Mesodermal cell (in vitro differentiated cells): ENCODE measurements around the gene CCDC116.
A peak's percentile ranks its signal among the peaks of the same experiment; 100 is the strongest.
"Not testable (repeated sequence)": the region's sequence is repeated elsewhere in the genome, so short reads cannot be mapped to it uniquely, and the experiment has no call there.

Experiments used
- H3K27ac ChIP-seq: 2 replicates; pipeline ENCODE4 v1.7.0; 2013; ENCODE audit warnings: mild to moderate bottlenecking, low read depth, low read length, moderate library complexity; ENCODE audit not compliant: severe bottlenecking
- H3K36me3 ChIP-seq: 2 replicates; pipeline ENCODE4 v1.7.1; 2013; ENCODE audit warnings: mild to moderate bottlenecking, low read length, moderate library complexity; ENCODE audit not compliant: control insufficient read depth, insufficient read depth
- H3K4me1 ChIP-seq: one replicate; pipeline ENCODE4 v1.7.1; 2013; ENCODE audit warnings: mild to moderate bottlenecking, low read length; ENCODE audit not compliant: insufficient read depth, control insufficient read depth, poor library complexity, severe bottlenecking
- H3K4me3 ChIP-seq: 2 replicates; pipeline ENCODE4 v1.7.0; 2013; ENCODE audit warnings: low read length, control low read depth, mild to moderate bottlenecking; ENCODE audit not compliant: insufficient read depth, poor library complexity, severe bottlenecking; ENCODE audit errors: extremely low read depth
- H3K9me3 ChIP-seq: 2 replicates; pipeline ENCODE4 v1.7.1; 2013; ENCODE audit warnings: mild to moderate bottlenecking, low read length, moderate library complexity; ENCODE audit not compliant: control insufficient read depth
- WGBS, 2 experiments: methylation state at CpG; one replicate each; pipeline ENCODE4 v1.1.5; 2013; ENCODE audit warnings: missing lambda C conversion rate in 2 of 2; ENCODE audit not compliant: insufficient coverage in 2 of 2; 5-methylcytosine and 5-hydroxymethylcytosine counted together

CCDC116 gene

DNA sequence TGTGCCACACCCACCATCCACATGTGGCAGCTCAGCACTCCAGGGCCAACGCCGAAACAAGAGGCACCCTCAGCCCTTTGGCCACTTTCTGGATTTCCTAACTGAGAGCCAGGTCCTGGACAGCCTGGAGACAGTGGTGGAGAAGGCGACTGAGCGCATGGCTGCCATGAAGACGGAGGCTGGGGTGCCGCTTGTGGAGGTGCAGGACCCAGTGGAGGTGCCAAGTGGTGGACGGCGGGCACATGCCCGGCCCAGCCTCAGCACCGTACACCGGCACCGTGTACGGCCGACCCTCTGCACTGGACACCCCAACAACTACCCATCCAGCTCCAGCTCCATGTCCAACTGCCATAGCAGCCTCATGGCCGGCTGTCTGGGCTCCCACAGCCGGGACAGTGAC lies 1.5 kb downstream of the CCDC116 start:
- peaks cover under 1% of the 10 kb centered on the region for H3K4me1 ChIP-seq
- H3K9me3 ChIP-seq = no peaks in the 10 kb centered on the region
- H3K4me3 ChIP-seq = no peak overlapping the region
- H3K27ac ChIP-seq = no peak overlapping the region
- WGBS, 2 experiments = 90 to 96% methylated on average over 11 of the region's 16 CpGs
- H3K36me3 ChIP-seq = no peaks in the 10 kb centered on the region

DNA sequence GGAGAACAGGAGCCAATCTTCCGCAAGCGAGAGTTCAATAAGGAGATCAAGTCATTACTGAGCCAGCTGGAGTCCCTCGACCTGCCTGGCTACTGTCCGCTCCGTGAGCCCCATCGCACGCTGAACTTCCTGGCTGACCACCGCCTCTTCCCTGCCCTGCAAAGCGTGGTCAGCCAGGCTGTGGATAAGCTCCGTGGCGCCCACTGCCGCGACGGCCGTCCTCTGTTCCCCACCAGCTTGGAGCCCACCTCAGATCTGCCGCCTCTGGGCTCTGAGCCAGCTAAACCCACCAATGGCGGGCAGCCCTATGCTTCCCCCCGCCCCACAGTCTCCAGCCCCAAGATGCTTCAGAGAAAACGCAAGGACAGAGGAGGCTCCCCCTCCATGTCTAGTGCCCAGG lies 2.3 kb downstream of the CCDC116 start:
- 87 to 93% methylated on average over 15 to 16 of the region's 19 CpGs for WGBS, 2 experiments
- Histone ChIP-seq H3K9me3 (no peaks in the 10 kb centered on the region), H3K36me3 (no peaks in the 10 kb centered on the region), H3K27ac (no peak overlapping the region), H3K4me3 (no peak overlapping the region), H3K4me1 (no peaks in the 10 kb centered on the region)

DNA sequence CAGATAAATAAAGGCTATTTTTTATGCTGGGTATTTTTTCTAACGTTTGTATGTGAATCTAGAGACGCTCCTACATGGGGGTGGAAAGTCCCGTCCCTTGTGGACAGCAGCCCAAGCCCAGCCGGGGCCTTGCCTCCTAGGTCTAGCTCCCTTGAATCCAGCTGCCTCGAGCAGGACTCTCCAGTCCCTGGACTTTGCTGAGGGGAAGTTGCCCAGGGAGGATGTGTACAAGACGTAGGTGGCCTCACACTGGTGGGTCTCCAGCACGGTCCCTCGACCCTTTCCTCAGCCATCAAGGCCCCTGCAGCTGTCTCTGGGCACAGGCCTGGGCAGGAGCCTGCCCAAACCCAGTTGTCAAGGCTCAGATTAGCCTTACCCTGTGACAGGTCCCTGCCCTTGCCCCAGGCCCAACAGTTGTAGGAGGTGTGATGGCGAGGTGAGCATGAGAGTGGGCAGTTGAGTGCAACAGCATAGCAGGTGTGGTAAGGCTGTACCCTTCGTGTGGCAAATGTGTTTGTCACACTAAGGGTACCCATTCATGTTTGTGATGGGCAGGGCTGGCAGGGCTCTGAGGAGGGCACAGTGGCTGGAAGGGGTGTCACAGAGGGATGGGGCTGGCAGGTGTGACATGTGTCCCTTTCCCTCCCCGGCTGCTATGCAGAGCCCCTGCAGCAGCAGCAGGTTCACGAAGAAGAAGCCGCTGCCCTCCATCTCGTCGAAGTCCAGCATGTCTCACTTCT lies 3.4 kb downstream of the CCDC116 start:
- 83 to 85% methylated on average over 14 to 15 of the region's 15 CpGs for WGBS, 2 experiments
- H3K27ac ChIP-seq = no peak overlapping the region
- H3K9me3 ChIP-seq = no peaks in the 10 kb centered on the region

DNA sequence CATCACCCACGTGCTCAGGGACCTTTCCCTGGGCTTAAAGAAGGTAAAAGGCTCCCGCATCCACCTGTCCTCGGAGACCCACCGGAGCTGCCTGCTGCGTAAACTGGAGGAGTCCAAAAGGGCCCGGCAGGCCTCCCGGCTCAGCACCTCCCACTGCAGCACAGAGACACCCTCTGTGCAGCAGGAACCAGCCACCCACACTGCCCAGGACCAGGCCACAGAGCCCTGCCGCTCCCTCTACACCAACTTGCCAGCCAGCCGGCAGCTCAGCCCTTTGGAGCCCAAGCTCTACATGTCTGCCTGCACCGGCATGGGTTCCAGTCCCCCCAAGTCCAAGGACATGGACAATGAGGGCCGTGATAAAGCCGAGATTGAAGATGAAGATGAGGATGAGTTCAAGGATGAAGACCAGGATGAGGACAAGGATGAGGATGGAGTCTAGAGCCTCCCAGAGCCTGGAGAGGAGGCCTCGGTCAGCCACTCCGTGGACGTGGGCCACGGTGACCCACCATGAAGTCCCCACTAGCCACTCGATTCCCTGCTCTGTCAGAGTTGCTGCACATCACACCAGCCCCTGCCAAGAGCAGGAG lies 4.2 kb downstream of the CCDC116 start:
- H3K4me1 ChIP-seq = peaks cover 3% of the 10 kb centered on the region
- no peak overlapping the region for H3K4me3 ChIP-seq
- H3K27ac ChIP-seq = no peak overlapping the region
- no peaks in the 10 kb centered on the region for H3K36me3 ChIP-seq
- H3K9me3 ChIP-seq = no peaks in the 10 kb centered on the region
- 91 to 92% methylated on average over 13 of the region's 17 CpGs for WGBS, 2 experiments

More for the DNA sequence above, 3.4 kb downstream of the CCDC116 start:
- Histone ChIP-seq H3K4me1 (no peaks in the 10 kb centered on the region), H3K4me3 (no peak overlapping the region), H3K36me3 (no peaks in the 10 kb centered on the region)

DNA sequence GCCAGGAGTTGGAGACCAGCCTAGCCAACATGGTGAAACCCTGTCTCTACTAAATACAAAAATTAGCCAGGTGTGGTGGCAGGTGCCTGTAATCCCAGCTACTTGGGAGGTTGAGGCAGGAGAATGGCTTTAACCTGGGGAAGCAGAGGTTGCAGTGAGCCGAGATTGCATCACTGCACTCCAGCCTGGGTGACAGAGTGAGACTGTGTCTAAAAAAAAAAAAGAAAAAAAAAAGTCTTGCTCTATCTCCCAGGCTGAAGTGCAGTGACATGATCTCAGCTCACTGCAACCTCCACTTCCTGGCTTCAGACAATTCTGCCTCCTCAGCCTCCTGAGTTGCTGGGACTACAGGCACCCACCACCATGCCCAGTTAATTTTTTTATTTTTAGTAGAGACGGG lies 4.9 kb downstream of the CCDC116 start:
- not testable (repeated sequence) for H3K4me3 ChIP-seq, H3K9me3 ChIP-seq, H3K36me3 ChIP-seq, H3K4me1 ChIP-seq, H3K27ac ChIP-seq
- WGBS, 2 experiments = 86 to 94% methylated on average over 2 of the region's 2 CpGs

DNA sequence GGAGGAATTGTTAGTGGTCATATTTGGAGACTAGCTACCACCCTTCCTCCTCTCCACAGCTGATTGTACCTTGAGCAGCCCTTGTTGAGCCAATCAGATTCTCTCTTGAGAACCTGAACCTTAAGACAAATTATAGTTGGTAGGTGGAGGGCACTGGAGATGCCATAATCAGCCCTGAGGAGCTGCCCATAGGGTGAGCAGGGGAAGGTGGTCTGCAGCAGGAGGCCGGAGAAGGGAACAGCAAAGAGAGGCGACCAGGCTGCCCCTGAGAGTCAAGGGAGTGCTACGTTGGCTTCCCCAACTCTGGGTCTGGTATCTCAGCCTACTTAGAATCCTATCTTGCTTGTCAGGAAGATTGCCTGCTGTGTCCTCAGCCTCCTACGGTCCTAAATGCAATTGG lies 6.8 kb downstream of the CCDC116 start:
- no peak overlapping the region for H3K27ac ChIP-seq
- peaks cover 6% of the 10 kb centered on the region for H3K4me1 ChIP-seq
- no peak overlapping the region for H3K4me3 ChIP-seq
- peaks cover 6% of the 10 kb centered on the region for H3K36me3 ChIP-seq
- WGBS, 2 experiments = 76 to 88% methylated on average over 4 of the region's 4 CpGs
- H3K9me3 ChIP-seq = no peaks in the 10 kb centered on the region

DNA sequence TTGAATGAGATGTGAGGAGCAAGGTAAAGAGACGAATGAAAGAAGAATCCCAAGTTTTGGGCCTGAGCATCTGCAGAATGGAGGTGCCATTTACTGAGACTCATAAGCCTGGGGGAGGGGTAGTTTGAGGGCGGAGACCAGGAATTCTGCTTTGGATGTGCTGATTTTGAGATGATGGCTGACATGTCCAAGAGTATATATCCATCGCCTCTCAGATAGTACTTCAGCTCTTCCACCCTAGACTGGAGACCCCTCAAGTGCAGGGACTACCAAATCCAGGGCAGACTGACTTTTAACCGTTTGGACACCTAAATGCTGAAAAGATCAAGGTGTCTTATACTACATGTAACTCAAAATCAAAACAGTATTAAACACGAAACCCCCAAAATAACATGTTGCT lies 8.2 kb downstream of the CCDC116 start:
- Histone ChIP-seq H3K4me1 (peaks cover 6% of the 10 kb centered on the region), H3K4me3 (no peak overlapping the region), H3K9me3 (no peaks in the 10 kb centered on the region), H3K27ac (no peak overlapping the region), H3K36me3 (peaks cover 18% of the 10 kb centered on the region)
- 82 to 90% methylated on average over 3 of the region's 5 CpGs for WGBS, 2 experiments

DNA sequence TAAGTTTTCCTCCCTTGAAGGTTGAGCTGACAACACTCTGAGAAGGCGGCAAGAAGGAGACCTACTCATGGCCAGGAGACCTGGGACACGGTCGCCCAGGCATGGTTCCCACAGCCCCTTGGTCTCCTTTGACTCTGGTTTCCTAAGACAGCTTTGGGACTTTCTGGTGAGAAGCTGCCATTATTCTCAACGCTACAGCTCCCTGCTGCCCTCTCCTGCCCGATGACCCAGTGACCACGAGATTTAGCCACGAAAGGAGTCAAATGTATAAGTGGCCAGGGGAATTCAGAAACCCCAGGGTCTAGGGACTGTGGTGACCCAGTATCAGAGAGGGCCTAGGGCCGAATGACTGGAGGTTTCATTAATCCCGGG lies 8.8 kb downstream of the CCDC116 start:
- peaks cover 24% of the 10 kb centered on the region for H3K36me3 ChIP-seq
- H3K4me1 ChIP-seq = peaks cover 6% of the 10 kb centered on the region
- WGBS, 2 experiments = 4 to 8% methylated on average over 8 of the region's 9 CpGs
- peak overlapping the region; percentile 78 for H3K27ac ChIP-seq
- peak overlapping the region; percentile 84 for H3K4me3 ChIP-seq
- no peaks in the 10 kb centered on the region for H3K9me3 ChIP-seq

DNA sequence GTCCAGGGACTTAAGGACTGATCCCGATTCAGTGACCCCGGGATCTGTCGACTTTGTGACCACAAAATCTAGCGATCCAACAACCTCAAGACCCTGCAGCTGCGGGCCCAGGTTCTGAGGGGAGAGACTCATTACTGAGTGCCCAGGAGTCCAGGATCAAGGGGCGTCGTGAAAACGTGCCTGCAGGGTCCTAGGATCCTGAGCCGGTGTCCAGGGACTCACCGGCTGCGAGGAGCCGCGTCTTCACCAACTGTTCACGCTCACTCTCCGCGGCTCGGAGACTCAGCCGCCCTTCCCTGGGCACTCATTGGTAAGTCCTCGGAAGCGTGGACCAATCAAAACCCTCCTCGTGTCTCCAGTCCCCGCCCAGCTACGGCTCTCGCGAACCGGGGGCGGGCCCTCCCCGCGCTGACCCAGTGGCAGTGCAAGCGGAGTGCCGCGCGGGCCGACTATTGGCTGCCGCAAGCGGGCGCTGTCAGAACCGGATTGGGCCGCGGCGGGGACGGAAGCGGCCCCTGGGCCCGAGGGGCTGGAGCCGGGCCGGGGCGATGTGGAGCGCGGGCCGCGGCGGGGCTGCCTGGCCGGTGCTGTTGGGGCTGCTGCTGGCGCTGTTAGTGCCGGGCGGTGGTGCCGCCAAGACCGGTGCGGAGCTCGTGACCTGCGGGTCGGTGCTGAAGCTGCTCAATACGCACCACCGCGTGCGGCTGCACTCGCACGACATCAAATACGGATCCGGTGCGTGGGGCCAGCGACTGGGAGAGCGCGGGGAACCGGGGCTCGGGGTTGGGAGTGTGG lies 9.4 kb downstream of the CCDC116 start, which contains the start of gene SDF2L1:
Gene SDF2L1 (plus strand): TSS at position 514 of the 795 bp plus-strand sequence. CDS start 35 bp downstream, at position 549.
- Histone ChIP-seq H3K27ac (peak within 1 kb of the TSS; percentile 78), H3K9me3 (no peaks in the 10 kb centered on the region), H3K36me3 (peaks cover 27% of the 10 kb centered on the region), H3K4me3 (peak within 1 kb of the TSS; percentile 84), H3K4me1 (peaks cover 6% of the 10 kb centered on the region)
- WGBS, 2 experiments = 0 to 1% methylated on average over 60 to 76 of the region's 76 CpGs

DNA sequence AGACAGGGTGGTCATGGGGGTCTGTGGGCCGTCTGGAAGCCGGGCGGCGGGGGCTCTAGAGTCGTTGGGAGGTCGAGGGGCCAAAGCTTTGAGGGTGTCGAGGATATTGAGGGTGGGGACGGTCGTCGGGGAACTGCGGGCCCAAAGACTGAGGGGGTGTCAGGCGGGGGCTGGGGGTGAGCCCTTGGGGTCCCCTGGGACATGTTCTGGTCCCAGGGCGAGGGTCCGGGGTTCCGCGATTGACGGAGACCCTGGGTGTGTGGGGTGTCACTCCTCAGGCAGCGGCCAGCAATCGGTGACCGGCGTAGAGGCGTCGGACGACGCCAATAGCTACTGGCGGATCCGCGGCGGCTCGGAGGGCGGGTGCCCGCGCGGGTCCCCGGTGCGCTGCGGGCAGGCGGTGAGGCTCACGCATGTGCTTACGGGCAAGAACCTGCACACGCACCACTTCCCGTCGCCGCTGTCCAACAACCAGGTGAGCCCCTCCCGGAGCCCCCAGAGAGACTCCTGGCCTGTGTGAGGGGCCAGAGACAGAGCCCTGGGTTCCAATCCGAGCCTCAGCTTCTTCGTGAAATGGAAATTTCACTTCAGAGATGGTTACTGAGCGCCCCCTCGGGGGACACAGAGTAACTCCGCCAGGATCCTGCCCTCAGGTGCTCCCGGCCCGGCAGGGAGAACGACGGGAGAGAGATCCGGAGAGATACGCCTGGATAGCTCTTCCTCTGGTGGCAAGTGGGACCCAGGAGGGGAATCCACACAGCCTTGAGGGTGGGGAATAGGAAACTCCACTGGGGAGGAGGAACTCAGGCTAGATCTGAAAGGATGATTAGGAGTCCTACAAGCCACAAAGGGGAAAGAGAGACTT lies 10.3 kb downstream of the CCDC116 start:
- 3 to 5% methylated on average over 46 to 56 of the region's 56 CpGs for WGBS, 2 experiments
- Histone ChIP-seq H3K9me3 (no peaks in the 10 kb centered on the region), H3K4me1 (peaks cover 6% of the 10 kb centered on the region), H3K27ac (peak overlapping the region; percentile 69), H3K4me3 (peak overlapping the region; percentile 84), H3K36me3 (peaks cover 33% of the 10 kb centered on the region)
